AG20443 (cell line): ENCODE results near the gene MAD2L2.

ENCODE experiments used
- DNase-seq: peaks from one replicate; pipeline ENCODE4 v3.0.0; 2012; ENCODE audit warnings: low spot score, mixed read lengths

The MAD2L2 gene

DNA sequence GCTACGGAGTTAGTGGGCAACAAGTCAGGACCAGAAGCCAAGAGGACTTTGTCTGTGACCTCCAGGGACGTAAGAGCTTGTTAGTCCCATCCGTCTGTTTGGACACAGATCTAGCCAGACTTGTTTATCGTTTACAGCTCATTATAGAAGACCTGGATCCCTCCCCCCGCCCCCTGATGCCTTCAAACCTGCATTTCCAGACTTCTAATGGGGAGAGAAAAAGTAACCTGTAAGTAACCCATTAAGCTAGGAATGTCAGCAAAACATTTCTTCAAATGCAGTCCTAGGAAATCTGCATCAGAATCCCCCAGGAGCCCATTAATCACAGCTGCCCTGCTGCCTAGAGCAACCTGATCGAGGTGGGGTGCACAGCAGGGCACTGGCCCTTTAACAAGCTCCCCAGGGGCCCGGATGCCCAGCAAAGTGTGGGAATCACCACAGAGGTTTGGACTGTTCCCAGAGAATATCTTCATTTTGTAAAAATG is 1.4 kb upstream of the MAD2L2 start:
- DNase-seq: no peak

DNA sequence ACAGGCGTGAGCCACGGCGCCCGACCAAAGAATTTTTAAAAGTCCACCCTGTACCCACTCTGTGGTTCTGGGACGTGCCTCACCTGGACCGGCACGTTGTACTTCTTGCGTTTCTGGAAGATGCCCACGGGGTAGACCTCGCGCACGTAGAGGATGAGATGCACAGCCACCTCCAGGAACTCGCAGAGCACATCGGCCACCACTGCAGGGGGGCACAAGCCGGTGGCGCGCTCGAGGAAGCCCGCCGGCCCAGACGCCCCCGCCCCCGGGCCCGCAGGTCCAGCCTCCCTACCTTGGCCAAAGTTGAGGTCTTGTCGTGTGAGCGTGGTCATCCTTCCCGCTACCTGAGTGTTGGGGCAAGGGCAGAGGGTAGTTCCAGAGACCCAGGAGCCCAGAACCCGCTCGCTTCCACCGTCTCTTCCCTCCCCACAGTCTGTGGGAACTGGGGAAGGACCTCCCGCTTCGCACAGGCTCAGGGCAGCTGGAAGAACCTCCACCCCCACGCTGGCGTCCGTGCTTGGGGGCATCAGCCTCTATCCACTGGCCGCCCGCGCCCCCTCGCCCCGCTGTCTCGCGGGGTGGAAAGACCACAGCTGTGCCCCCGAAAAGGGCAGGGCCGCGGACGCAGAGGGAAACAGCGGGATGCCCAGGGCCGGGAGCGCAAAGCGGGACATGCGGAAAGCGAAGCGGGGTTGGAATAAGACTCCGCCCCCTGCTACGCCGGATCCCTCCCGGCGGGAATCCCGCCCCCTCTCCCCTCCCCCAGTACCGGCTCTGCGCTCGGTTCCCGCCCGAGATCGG is 478 bp downstream of the MAD2L2 start:
- DNase-seq: no peak

DNA sequence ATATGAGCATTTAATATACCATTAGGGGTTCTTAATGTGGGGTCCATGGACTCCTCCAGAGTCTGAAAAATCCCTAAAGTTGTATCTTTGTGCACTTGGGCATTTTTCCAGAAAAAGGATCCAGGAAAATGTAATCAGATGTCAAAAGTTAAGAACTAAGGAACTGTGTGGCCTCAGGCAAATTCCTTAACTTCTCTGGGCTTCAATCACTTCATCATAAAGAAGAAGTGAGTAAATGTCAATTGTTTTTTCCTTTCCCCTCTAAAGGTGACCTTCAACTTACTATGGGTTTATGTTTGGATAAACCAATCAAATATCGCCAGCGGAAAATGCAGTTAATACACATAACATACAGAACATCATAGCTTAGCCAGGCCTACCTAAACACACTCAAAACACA is 2.5 kb downstream of the MAD2L2 start:
- no peak for DNase-seq

DNA sequence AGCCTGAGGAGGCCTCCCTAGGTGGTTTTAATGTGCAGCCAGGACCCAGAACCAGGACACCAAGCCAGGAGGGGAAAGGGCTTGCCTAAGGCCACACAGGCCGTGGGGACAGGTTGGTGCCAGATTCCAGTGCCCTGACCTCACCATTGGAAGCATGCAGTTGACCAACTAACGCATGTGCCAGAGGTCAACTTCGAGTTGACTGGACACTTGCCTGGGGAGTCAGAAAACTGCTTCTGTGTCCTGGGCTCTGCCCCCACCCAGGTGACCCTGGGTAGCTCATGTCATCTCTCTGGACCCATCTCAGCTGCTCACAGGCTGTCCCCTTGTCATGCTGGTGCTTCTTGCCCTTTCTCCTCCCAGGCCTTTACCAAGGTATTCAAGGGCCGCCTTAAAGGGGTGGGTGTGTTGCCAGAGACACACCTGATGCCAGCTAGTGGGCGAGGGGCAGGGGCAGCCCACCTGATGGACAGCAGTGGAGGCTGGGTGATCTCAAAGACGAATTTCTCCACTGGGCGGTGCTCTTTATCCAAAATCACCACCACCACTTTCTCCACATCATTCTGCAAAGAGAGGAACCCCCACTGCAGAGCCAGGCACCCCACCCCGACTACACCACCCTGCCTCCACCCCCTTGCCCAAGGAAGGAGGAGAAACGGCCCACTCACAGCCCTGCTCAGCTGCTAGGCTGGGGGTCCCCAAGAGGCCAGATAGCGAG is 4.4 kb downstream of the MAD2L2 start:
- no peak for DNase-seq

DNA sequence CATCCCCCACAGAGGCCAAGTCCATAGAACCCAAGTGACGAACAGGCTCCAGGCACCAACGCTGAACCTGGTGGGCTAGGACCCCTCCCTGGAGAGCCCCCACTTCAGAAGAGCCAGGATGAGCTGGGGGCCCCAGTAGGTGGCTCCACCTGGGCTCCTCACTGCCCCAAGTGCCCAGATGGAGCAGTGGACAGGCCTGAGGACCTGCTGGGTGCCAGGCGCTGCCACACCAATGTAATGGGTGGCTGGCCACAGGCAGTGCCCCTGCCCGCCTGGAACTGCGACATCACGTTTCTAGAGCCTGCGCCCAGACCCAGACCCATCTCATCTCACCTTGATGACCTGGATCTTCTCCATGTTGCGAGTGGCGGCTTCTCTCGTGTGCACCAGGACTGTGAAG is 5.6 kb downstream of the MAD2L2 start:
- no peak for DNase-seq

DNA sequence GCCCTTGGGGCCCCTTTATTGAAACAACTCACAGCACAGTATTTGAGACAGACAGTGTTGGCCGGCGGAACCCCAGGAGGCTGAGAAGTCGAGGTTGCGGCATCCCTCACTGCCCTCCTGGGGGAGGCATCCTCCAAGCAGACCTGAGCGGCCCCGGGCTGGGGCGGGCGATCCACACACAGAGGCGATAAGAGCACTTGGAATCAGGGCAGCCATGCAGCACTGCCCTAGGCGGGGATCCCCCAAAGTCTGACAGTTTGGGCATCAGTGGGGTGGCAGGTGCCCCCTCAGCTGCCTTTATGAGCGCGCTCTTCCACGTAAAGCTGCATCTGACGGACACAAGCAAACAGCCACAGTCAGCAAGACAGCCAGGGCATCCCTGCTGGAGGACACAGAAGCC is 6.5 kb downstream of the MAD2L2 start:
- no peak for DNase-seq

DNA sequence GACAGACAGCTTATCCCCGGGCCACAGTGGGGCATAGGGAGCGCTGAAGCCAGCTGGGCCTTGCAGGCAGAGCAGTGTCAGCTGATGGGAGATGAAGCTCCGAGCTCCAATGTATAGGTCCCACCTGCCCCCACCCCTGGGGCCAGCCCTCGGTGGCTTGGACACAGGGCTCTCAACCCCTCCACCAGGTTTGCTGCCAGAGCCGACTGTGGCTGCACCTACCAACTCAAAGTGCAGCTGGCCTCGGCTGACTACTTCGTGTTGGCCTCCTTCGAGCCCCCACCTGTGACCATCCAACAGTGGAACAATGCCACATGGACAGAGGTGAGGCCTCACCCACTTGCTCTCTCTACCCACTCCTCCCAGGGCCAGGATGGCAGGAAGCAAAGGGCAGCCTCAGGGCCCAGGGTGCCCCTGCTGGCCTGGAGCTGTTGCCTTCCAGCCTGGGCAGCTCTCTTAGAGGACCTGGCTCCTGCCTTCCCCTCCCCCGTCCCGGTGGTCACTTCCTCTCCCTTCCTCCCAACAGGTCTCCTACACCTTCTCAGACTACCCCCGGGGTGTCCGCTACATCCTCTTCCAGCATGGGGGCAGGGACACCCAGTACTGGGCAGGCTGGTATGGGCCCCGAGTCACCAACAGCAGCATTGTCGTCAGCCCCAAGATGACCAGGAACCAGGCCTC is 7.7 kb downstream of the MAD2L2 start:
- DNase-seq: no peak

DNA sequence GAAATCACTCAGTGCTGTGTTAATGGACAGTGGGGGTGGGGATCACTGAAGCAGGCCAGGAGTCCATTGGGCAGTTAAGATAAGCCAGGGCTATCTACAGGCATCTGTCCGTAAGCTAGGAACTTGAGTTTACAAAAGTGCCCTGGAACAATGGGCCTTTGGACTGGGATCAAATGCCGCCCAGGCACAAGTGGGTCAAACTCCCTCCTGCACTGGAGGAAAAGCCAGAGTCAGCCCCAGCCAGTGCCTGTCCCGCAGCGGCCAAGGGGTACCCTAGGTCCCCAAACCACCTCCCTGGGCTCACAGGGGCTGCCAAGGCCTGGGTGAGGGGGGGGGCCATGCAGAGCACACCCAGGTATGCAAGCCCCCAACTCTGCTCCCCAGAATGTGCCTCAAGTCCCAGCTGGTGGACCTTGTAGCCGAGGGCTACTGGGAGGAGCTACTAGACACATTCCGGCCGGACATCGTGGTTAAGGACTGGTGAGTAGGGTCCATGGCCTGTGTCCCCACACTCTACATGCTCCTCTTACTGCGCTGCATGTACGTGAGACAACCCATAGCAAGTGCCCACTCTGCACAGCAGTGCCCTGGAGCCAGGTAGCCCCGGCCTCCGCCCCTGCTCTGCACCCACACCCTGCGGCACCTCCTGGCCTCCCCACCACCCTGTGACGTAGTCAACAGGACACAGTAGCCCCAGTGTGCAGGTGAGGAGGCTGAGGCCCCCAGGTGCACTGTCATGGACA is 9.2 kb downstream of the MAD2L2 start:
- DNase-seq: no peak

- no peak for DNase-seq
These were observed 9.8 kb downstream of the MAD2L2 start for GRCh38 chr1:11671205-11671543.

GRCh38 chr1:11670747-11671146 is 10.2 kb downstream of the MAD2L2 start:
- no peak for DNase-seq

DNA sequence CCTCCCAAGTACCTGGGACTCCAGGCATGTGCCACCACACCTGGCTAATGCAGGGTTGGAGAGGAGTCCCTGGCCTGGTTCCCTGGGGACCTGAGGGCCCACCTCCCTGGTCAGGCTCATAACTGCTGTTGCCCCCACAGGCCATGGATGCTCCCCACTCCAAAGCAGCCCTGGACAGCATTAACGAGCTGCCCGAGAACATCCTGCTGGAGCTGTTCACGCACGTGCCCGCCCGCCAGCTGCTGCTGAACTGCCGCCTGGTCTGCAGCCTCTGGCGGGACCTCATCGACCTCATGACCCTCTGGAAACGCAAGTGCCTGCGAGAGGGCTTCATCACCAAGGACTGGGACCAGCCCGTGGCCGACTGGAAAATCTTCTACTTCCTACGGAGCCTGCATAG is 12.4 kb downstream of the MAD2L2 start:
- no peak for DNase-seq

- DNase-seq: peak; percentile 58
These were observed 16.4 kb downstream of the MAD2L2 start for GRCh38 chr1:11664336-11665065.

- DNase-seq: no peak
These were observed 19.8 kb downstream of the MAD2L2 start for GRCh38 chr1:11661103-11661502.

- DNase-seq: no peak
These were observed 21.2 kb downstream of the MAD2L2 start for GRCh38 chr1:11659748-11660147.

- DNase-seq: no peak
These were observed 22.4 kb downstream of the MAD2L2 start for GRCh38 chr1:11658542-11658941.

GRCh38 chr1:11657654-11658053 is 23.3 kb downstream of the MAD2L2 start:
- DNase-seq: no peak

DNA sequence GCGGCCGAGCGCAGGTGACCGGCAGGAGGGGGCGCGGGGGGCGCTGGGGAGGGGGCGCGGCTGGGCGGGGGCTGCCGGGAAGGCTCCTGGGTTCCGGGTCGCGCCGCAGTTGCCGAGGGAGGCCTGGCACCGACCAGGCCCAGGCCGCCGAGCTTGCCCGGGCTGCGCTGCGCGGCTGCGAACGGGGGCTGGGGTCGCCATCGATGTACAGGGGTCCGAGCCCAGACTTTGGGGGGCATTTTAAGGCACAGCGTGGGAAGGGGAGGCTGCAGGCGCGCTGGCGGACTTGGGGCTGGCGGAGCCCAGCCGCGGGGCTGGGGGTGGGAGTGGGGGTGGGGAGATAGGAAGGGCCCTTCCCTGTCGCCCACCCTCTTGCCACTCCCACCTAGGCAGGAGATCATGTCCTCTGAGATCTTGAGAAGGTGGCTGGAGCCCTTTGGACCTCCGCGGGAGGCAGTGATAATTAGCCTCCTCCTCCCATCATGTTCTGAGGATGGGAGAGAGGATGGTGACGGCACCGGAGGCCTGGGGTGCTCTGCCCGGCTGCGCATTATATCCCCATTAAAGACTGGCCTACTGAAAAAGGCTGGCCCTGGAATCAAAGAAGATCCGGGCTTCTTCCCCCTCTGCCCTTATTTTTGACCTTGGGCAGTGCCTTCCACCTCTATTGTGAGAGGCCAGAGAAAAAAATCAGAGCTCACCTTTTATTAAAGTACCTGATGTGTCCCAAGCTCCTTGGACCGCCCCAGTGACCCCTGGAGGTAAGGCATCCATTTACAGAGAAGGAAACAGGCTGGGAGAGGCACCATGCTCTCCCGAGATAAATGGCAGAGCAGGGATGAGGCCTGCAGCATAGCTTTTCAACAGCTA is 25.8 kb downstream of the MAD2L2 start:
- DNase-seq: no peak

GRCh38 chr1:11654137-11654938 is 26.6 kb downstream of the MAD2L2 start, which contains the start of the genes FBXO2 and FBXO44:
FBXO2 (minus strand) TSS chr1:11654429; CDS start chr1:11654340, 89 bp downstream.
FBXO44 (plus strand) TSS chr1:11654877; CDS start chr1:11655836, 959 bp downstream.
- peak; percentile 87 for DNase-seq

DNA sequence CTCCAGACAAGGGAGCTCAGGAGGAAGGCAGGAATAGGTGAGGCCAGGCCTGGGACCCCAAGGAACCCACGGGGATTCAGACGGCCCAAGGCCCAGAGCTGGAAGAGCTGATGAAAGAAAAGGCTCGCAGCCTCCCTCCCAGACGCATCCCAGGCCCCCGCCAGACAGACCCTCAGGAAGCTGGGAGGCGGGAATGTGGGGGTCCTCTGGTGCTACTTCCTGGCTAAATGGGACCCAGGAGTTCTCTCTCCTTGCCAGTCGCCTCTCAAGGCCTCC is 27.1 kb downstream of the MAD2L2 start:
- no peak for DNase-seq
